ENCODE results near the gene NRXN3.
"Not testable (repeated sequence)": the region's sequence is repeated elsewhere in the genome, so short reads cannot be mapped to it uniquely, and the experiment has no call there.

The NRXN3 gene

GRCh38 chr14:78443834-78444233, 273.7 kb downstream of the NRXN3 start:
- H3K4me3 ChIP-seq (ENCODE audit: low read length) = no peak overlapping the region
- no peak for DNase-seq (ENCODE audit: low read depth, low spot score)

GRCh38 chr14:78445275-78445674, 275.1 kb downstream of the NRXN3 start:
- peak; percentile 67 for DNase-seq (ENCODE audit: low read depth, low spot score)

GRCh38 chr14:78446807-78447206, 276.6 kb downstream of the NRXN3 start:
- no peak for DNase-seq (ENCODE audit: low read depth, low spot score)
- H3K4me3 ChIP-seq (ENCODE audit: low read length) = no peak overlapping the region

More at GRCh38 chr14:78445275-78445674, 275.1 kb downstream of the NRXN3 start:
- no peak overlapping the region for H3K4me3 ChIP-seq (ENCODE audit: low read length)

GRCh38 chr14:78448164-78449094, 278.3 kb downstream of the NRXN3 start:
- peak; percentile 42 for DNase-seq (ENCODE audit: low read depth, low spot score)

GRCh38 chr14:78450669-78451318, 280.6 kb downstream of the NRXN3 start:
- no peak overlapping the region for H3K4me3 ChIP-seq (ENCODE audit: low read length)
- DNase-seq (ENCODE audit: low read depth, low spot score) = no peak

More at GRCh38 chr14:78448164-78449094, 278.3 kb downstream of the NRXN3 start:
- no peak overlapping the region for H3K4me3 ChIP-seq (ENCODE audit: low read length)

- no peak overlapping the region for H3K4me3 ChIP-seq (ENCODE audit: low read length)
- DNase-seq (ENCODE audit: low read depth, low spot score) = no peak
Measured at GRCh38 chr14:78451319-78451695, 281.1 kb downstream of the NRXN3 start.

GRCh38 chr14:78455896-78456435, 285.8 kb downstream of the NRXN3 start:
- DNase-seq (ENCODE audit: low read depth, low spot score) = no peak

GRCh38 chr14:78469947-78470346, 299.8 kb downstream of the NRXN3 start:
- no peak for DNase-seq (ENCODE audit: low read depth, low spot score)
- H3K4me3 ChIP-seq (ENCODE audit: low read length) = no peak overlapping the region

More at GRCh38 chr14:78455896-78456435, 285.8 kb downstream of the NRXN3 start:
- H3K4me3 ChIP-seq (ENCODE audit: low read length) = no peak overlapping the region

- H3K4me3 ChIP-seq (ENCODE audit: low read length) = no peak overlapping the region
- peak; percentile 2 for DNase-seq (ENCODE audit: low read depth, low spot score)
Measured at GRCh38 chr14:78479127-78479780, 309.1 kb downstream of the NRXN3 start.

GRCh38 chr14:78484028-78484427, 313.9 kb downstream of the NRXN3 start:
- H3K4me3 ChIP-seq (ENCODE audit: low read length) = no peak overlapping the region
- DNase-seq (ENCODE audit: low read depth, low spot score) = no peak

- no peak for DNase-seq (ENCODE audit: low read depth, low spot score)
- no peak overlapping the region for H3K4me3 ChIP-seq (ENCODE audit: low read length)
Measured at GRCh38 chr14:78486081-78486480, 315.9 kb downstream of the NRXN3 start.

GRCh38 chr14:78486621-78487020, 316.4 kb downstream of the NRXN3 start:
- H3K4me3 ChIP-seq (ENCODE audit: low read length) = no peak overlapping the region
- no peak for DNase-seq (ENCODE audit: low read depth, low spot score)

- DNase-seq (ENCODE audit: low read depth, low spot score) = not testable (repeated sequence)
Measured at GRCh38 chr14:78487573-78487972, 317.4 kb downstream of the NRXN3 start.

GRCh38 chr14:78488938-78489337, 318.8 kb downstream of the NRXN3 start:
- no peak for DNase-seq (ENCODE audit: low read depth, low spot score)
- H3K4me3 ChIP-seq (ENCODE audit: low read length) = no peak overlapping the region

More at GRCh38 chr14:78487573-78487972, 317.4 kb downstream of the NRXN3 start:
- not testable (repeated sequence) for H3K4me3 ChIP-seq (ENCODE audit: low read length)

GRCh38 chr14:78491048-78491447, 320.9 kb downstream of the NRXN3 start:
- no peak for DNase-seq (ENCODE audit: low read depth, low spot score)
- no peak overlapping the region for H3K4me3 ChIP-seq (ENCODE audit: low read length)

GRCh38 chr14:78498062-78498595, 328.0 kb downstream of the NRXN3 start:
- no peak overlapping the region for H3K4me3 ChIP-seq (ENCODE audit: low read length)
- DNase-seq (ENCODE audit: low read depth, low spot score) = no peak

- DNase-seq (ENCODE audit: low read depth, low spot score) = no peak
- H3K4me3 ChIP-seq (ENCODE audit: low read length) = no peak overlapping the region
Measured at GRCh38 chr14:78501909-78502308, 331.7 kb downstream of the NRXN3 start.

GRCh38 chr14:78508023-78508422, 337.9 kb downstream of the NRXN3 start:
- no peak overlapping the region for H3K4me3 ChIP-seq (ENCODE audit: low read length)
- no peak for DNase-seq (ENCODE audit: low read depth, low spot score)

- H3K4me3 ChIP-seq (ENCODE audit: low read length) = no peak overlapping the region
- DNase-seq (ENCODE audit: low read depth, low spot score) = no peak
Measured at GRCh38 chr14:78509516-78509915, 339.3 kb downstream of the NRXN3 start.
